ENCODE data around the gene SMYD3. TPM values are rescaled to one million over a fixed set of nuclear protein-coding genes. Genes with fewer than 3 reads are reported as not detected.
A peak's percentile ranks its signal among the peaks of the same experiment; 100 is the strongest.

The SMYD3 gene
- total RNA-seq, 1 experiment from 2014 or later = 25.5 TPM

DNA sequence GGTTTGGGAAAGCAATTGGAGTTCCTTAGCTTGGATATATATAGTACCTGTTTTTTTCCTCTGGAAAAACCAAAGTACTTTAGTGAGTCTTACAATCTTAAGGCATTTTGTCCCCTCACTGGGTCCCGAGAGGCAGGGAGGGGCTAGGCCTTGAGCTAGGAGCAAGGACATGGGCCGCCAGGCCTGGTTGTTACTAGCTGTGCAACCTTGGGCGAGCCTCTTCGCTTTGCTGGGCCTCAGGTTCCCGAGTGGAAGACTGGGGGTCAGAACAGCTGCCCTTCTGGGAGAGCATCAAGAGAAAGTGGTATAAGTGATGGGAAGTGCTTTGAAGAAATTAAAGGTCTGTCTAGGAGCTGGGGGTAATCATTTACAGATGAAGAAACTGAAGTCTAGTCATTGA is 799.1 kb downstream of the SMYD3 start:
- no peak overlapping the region for H2BK5ac ChIP-seq (ENCODE audit: insufficient read length, low read length)
- H2BK20ac ChIP-seq (ENCODE audit: low read depth, low read length, poor library complexity, severe bottlenecking) = no peak overlapping the region
- H3K27ac ChIP-seq (ENCODE audit: insufficient read length, low read depth, low read length) = no peak overlapping the region
- no peak overlapping the region for H2BK120ac ChIP-seq (ENCODE audit: low read depth, low read length, poor library complexity, severe bottlenecking)
- H3K9ac ChIP-seq (ENCODE audit: extremely low read depth, insufficient read length, low read length) = no peak overlapping the region
- H3K27ac Mint-ChIP-seq = no peak overlapping the region
- H3K4me1 Mint-ChIP-seq = peaks cover 19 to 24% of the 10 kb centered on the region in 2 experiments
- H3K27me3 ChIP-seq (ENCODE audit: insufficient read depth, low read length) = no peaks in the 10 kb centered on the region
- H2AK5ac ChIP-seq (ENCODE audit: insufficient read length, low read length) = no peak overlapping the region
- no peaks in the 10 kb centered on the region for H3K23me2 ChIP-seq (ENCODE audit: insufficient read length, low read depth, low read length, poor library complexity, severe bottlenecking)
- no CpG with 5 or more reads among the region's 5 CpGs for WGBS (ENCODE audit: extremely low coverage, insufficient read length, low lambda C conversion rate)
- peaks cover 2% of the 10 kb centered on the region; the same call in 1 of the 2 replicates for H3K27me3 Mint-ChIP-seq (ENCODE audit: low read depth)
- H4K91ac ChIP-seq (ENCODE audit: insufficient read length, low read depth, low read length) = no peak overlapping the region
- H3K4ac ChIP-seq (ENCODE audit: low read depth, low read length) = no peak overlapping the region
- no peak overlapping the region for H4K5ac ChIP-seq (ENCODE audit: insufficient read length, low read depth, low read length)
- no peak overlapping the region for H3T11ph ChIP-seq (ENCODE audit: low read length)
- H4K20me1 ChIP-seq (ENCODE audit: control insufficient read depth, insufficient read depth, insufficient read length) = no peaks in the 10 kb centered on the region
- H2BK12ac ChIP-seq (ENCODE audit: insufficient read length, low read depth, low read length) = no peak overlapping the region
- H3K9me3 ChIP-seq (ENCODE audit: control insufficient read depth, low read depth, low read length) = no peaks in the 10 kb centered on the region
- H3K14ac ChIP-seq (ENCODE audit: insufficient read depth, low read length) = no peak overlapping the region
- H3K36me3 Mint-ChIP-seq (ENCODE audit: insufficient read depth in 1 of 3, low read depth in 3 of 3) = no peaks in the 10 kb centered on the region; a peak in 2 of 7 replicates
- no peak overlapping the region for H2BK15ac ChIP-seq (ENCODE audit: low read depth, low read length)
- no peaks in the 10 kb centered on the region; the same call in 1 of the 2 replicates for H3K79me2 ChIP-seq (ENCODE audit: insufficient read depth, low read length)
- TF ChIP-seq, protein P1, sequence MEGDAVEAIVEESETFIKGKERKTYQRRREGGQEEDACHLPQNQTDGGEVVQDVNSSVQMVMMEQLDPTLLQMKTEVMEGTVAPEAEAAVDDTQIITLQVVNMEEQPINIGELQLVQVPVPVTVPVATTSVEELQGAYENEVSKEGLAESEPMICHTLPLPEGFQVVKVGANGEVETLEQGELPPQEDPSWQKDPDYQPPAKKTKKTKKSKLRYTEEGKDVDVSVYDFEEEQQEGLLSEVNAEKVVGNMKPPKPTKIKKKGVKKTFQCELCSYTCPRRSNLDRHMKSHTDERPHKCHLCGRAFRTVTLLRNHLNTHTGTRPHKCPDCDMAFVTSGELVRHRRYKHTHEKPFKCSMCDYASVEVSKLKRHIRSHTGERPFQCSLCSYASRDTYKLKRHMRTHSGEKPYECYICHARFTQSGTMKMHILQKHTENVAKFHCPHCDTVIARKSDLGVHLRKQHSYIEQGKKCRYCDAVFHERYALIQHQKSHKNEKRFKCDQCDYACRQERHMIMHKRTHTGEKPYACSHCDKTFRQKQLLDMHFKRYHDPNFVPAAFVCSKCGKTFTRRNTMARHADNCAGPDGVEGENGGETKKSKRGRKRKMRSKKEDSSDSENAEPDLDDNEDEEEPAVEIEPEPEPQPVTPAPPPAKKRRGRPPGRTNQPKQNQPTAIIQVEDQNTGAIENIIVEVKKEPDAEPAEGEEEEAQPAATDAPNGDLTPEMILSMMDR (conservative IDR thresholded peaks at IDR 0.05) = no peak
- H3K18ac ChIP-seq (ENCODE audit: insufficient read length, low read depth, low read length) = no peak overlapping the region
- H3K4me1 ChIP-seq (ENCODE audit: insufficient read depth, low read length) = no peaks in the 10 kb centered on the region
- no peak overlapping the region for H3K4me3 Mint-ChIP-seq
- no peak overlapping the region for H2AFZ ChIP-seq (ENCODE audit: low read length)
- no peak overlapping the region for H3K56ac ChIP-seq (ENCODE audit: insufficient read length, low read depth, low read length)
- H4K8ac ChIP-seq (replicated peaks; ENCODE audit: insufficient read length, low read depth, low read length) = no peak overlapping the region
- no peaks in the 10 kb centered on the region for H3K79me1 ChIP-seq (ENCODE audit: insufficient read depth, low read depth, low read length, poor library complexity, severe bottlenecking)
- no peaks in the 10 kb centered on the region for H3K9me3 Mint-ChIP-seq
- H3K23ac ChIP-seq (ENCODE audit: insufficient read length, low read depth, low read length) = no peak overlapping the region
- peak; percentile 12 for DNase-seq
- no peak overlapping the region for H3K4me2 ChIP-seq (ENCODE audit: insufficient read depth, insufficient read length, low read length)

Measured in H9 (cell line).